Panc1 (cell line): ENCODE measurements around the gene AKR1B15. TPM values are rescaled to one million over a fixed set of nuclear protein-coding genes. Genes with fewer than 3 reads are reported as not detected.

Experiments
- ATAC-seq: fragments of 200-7000 bp; cut with Tn5 transposase; 2 replicates; pipeline ENCODE4 v1.9.1; 2020; ENCODE audit warnings: mild to moderate bottlenecking, moderate library complexity
- BruUV-seq: library from RNA; stranded (reverse); fragments of 400-500 nt; replicated peaks from 2 replicates; lab custom pipeline; 2021; lab: Mats Ljungman, UMichigan
- CTCF ChIA-PET: fragments of 300-600 bp; sonication (Branson Sonifier 250); formaldehyde crosslinking; loops from one replicate; lab custom pipeline; 2022; ENCODE audit warnings: antibody characterized with exemption; lab: Charles Lee
- POLR2A ChIA-PET: fragments of 300-600 bp; sonication (Branson Sonifier 250); formaldehyde crosslinking; loops from one replicate; lab custom pipeline; 2022; ENCODE audit warnings: antibody characterized with exemption; lab: Charles Lee
- DNase-seq: peaks from one replicate; pipeline ENCODE4 v3.0.0-alpha.2; 2010; ENCODE audit warnings: low read depth, low spot score
- H3K27ac ChIP-seq: 2 replicates; pipeline ENCODE4 v1.5.1; 2011; ENCODE audit warnings: mild to moderate bottlenecking, low read length, inconsistent platforms
- H3K27me3 ChIP-seq: fragments of 200-500 bp; sonication (Bioruptor generic); 2 replicates; pipeline ENCODE4 v1.6.0; 2014; ENCODE audit warnings: low read length, inconsistent platforms; ENCODE audit not compliant: control insufficient read depth, insufficient read depth
- H3K36me3 ChIP-seq: fragments of 200-500 bp; sonication (Bioruptor generic); 2 replicates; pipeline ENCODE4 v1.5.1; 2014; ENCODE audit warnings: inconsistent platforms, mild to moderate bottlenecking, low read length, moderate library complexity; ENCODE audit not compliant: control insufficient read depth, insufficient read depth
- H3K4me1 ChIP-seq: 2 replicates; pipeline ENCODE4 v1.5.1; 2011; ENCODE audit warnings: inconsistent platforms, mild to moderate bottlenecking, low read length, moderate library complexity; ENCODE audit not compliant: control insufficient read depth, insufficient read depth
- H3K4me3 ChIP-seq, 2 experiments: 2 replicates each; pipeline ENCODE4 v1.5.1; 2011 to 2012; ENCODE audit warnings: low read depth in 2 of 2, low read length in 2 of 2, mild to moderate bottlenecking in 2 of 2, inconsistent platforms in 1 of 2, moderate library complexity in 1 of 2
- H3K9me3 ChIP-seq: fragments of 200-500 bp; sonication (Bioruptor generic); 2 replicates; pipeline ENCODE4 v1.5.1; 2014; ENCODE audit warnings: low read depth, mild to moderate bottlenecking, inconsistent platforms, low read length, moderate library complexity; ENCODE audit not compliant: control insufficient read depth, insufficient read depth
- CTCF ChIP-seq: fragments of 450-650 bp; IDR thresholded peaks from 2 replicates; pipeline ENCODE4 v1.5.1; 2017; ENCODE audit warnings: mild to moderate bottlenecking
- POLR2AphosphoS5 ChIP-seq: IDR thresholded peaks from 2 replicates; pipeline ENCODE4 v1.6.1; 2012; ENCODE audit warnings: mild to moderate bottlenecking, low read depth, low read length, moderate library complexity
- SIN3A ChIP-seq: IDR thresholded peaks from 2 replicates; pipeline ENCODE4 v1.6.1; 2012; ENCODE audit warnings: low read depth, mild to moderate bottlenecking, low read length, moderate library complexity, borderline replicate concordance; ENCODE audit not compliant: insufficient read depth
- TCF7L2 ChIP-seq: IDR thresholded peaks from 2 replicates; pipeline ENCODE4 v1.6.1; 2011; ENCODE audit warnings: mild to moderate bottlenecking, low read depth, low read length, inconsistent platforms
- in situ Hi-C: cut with HindIII; loops from 2 replicates; pipeline ENCODE4 v1.10.0; 2016; ENCODE audit warnings: low sequenced_read_pairs, low pct_unique_long_range_greater_than_20kb
- intact Hi-C: fragments of 100-400 bp; cut with micrococcal nuclease; formaldehyde crosslinking; loops from one replicate; pipeline ENCODE4 v1.10.0; 2022; ENCODE audit not compliant: unreplicated experiment
- total RNA-seq: library from RNA; stranded (reverse); gene quantifications from one replicate; pipeline ENCODE4 v1.2.1, GENCODE V29; 2021; ENCODE audit not compliant: unreplicated experiment
- TF ChIP-seq, protein P1 (sequence below), 2 experiments: IDR thresholded peaks; 2 replicates each; pipeline ENCODE4 v1.6.1; 2011 to 2012; ENCODE audit warnings: low read depth in 2 of 2, control low read depth in 1 of 2, low read length in 1 of 2, mild to moderate bottlenecking in 1 of 2, moderate library complexity in 1 of 2; ENCODE audit not compliant: insufficient read depth in 1 of 2

Gene AKR1B15
- total RNA-seq, 1 experiment from 2014 or later: not detected

GRCh38 chr7:134530460-134530859, 18.4 kb upstream of the AKR1B15 start:
- no peak for ATAC-seq
- POLR2A ChIA-PET: no interaction called here
- no peak for DNase-seq
- no TSS peak for BruUV-seq
- in situ Hi-C loops (no loop called here), intact Hi-C loops (no loop called here)
- no peak for TF ChIP-seq TCF7L2
- no peaks in the 10 kb centered on the region for H3K4me1 ChIP-seq
- no peaks in the 10 kb centered on the region for H3K27me3 ChIP-seq
- CTCF ChIA-PET: interaction anchor here (0.6 kb wide), 1 partner anchor 84 kb away, joined by 5 read pairs; no protein-coding TSS in a partner anchor
- no peaks in the 10 kb centered on the region; the same call in 1 of the 2 replicates for H3K36me3 ChIP-seq
- H3K4me3 ChIP-seq: no peak overlapping the region
- no peak overlapping the region for H3K27ac ChIP-seq
- no peaks in the 10 kb centered on the region for H3K9me3 ChIP-seq

DNA sequence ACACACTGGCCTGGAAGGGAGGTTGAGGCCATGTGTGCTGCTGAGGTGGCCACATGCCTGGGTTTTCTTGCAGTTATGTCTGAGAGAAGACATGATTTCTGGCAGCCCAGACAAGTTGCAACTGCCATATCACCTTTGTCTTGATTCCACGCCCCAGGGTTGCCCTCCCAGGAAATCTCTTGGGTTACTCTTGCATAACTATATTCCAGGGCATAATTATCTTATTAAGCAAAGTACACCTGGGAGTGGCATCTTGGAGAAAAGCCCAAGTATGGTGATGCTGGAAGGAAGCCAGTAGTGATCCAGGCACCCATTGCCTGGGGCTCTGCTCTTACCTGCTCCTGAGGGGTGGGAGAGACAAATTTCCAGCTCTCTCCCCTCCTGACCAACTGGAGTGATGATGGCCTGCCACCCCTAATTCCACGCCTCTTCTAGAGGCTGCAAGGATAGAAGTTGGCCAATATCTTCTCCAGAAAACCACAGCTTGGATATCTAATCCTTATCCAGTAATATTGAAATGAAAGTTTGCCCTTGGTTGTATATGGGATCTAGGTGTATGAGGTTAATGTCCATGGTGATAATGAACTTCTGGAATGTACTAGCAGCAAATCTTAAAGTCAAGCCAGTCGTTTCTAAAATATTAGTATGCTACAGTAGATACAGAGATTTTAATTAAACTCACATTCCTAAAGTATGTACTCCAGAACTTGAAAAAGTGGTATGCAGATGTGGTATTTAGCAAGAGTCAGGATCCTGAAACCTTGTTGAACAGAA, 16.5 kb upstream of the AKR1B15 start:
- no peak for ATAC-seq

More for the DNA sequence above, 16.5 kb upstream of the AKR1B15 start:
- BruUV-seq: no TSS peak
- no peaks in the 10 kb centered on the region for H3K27me3 ChIP-seq
- TF ChIP-seq, protein P1, sequence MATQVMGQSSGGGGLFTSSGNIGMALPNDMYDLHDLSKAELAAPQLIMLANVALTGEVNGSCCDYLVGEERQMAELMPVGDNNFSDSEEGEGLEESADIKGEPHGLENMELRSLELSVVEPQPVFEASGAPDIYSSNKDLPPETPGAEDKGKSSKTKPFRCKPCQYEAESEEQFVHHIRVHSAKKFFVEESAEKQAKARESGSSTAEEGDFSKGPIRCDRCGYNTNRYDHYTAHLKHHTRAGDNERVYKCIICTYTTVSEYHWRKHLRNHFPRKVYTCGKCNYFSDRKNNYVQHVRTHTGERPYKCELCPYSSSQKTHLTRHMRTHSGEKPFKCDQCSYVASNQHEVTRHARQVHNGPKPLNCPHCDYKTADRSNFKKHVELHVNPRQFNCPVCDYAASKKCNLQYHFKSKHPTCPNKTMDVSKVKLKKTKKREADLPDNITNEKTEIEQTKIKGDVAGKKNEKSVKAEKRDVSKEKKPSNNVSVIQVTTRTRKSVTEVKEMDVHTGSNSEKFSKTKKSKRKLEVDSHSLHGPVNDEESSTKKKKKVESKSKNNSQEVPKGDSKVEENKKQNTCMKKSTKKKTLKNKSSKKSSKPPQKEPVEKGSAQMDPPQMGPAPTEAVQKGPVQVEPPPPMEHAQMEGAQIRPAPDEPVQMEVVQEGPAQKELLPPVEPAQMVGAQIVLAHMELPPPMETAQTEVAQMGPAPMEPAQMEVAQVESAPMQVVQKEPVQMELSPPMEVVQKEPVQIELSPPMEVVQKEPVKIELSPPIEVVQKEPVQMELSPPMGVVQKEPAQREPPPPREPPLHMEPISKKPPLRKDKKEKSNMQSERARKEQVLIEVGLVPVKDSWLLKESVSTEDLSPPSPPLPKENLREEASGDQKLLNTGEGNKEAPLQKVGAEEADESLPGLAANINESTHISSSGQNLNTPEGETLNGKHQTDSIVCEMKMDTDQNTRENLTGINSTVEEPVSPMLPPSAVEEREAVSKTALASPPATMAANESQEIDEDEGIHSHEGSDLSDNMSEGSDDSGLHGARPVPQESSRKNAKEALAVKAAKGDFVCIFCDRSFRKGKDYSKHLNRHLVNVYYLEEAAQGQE (IDR thresholded peaks at IDR 0.05; ENCODE audit: insufficient read depth in 1 of 2, low read depth in 2 of 2, low read length in 1 of 2): no peak
- TF ChIP-seq CTCF: no peak
- TF ChIP-seq SIN3A: no peak
- TF ChIP-seq POLR2AphosphoS5: no peak
- no peak for TF ChIP-seq TCF7L2
- no peak for DNase-seq
- POLR2A ChIA-PET: no interaction called here
- H3K4me1 ChIP-seq: no peaks in the 10 kb centered on the region
- no peak overlapping the region for H3K27ac ChIP-seq
- CTCF ChIA-PET: no interaction called here
- no peaks in the 10 kb centered on the region; the same call in 1 of the 2 replicates for H3K36me3 ChIP-seq
- H3K9me3 ChIP-seq: no peaks in the 10 kb centered on the region
- in situ Hi-C loops (no loop called here), intact Hi-C loops (no loop called here)
- no peak overlapping the region for H3K4me3 ChIP-seq
